T-helper 9 cell (primary cell): ENCODE data around the gene GMCL2.

Experiments
- DNase-seq: peaks from one replicate; pipeline ENCODE4 v3.0.0-alpha.2; 2020

GMCL2 gene

GRCh38 chr5:178221282-178221681 lies 34.1 kb upstream of the GMCL2 start:
- no peak for DNase-seq

- DNase-seq = no peak
These were observed 31.7 kb upstream of the GMCL2 start for GRCh38 chr5:178218827-178219226.

GRCh38 chr5:178218237-178218776 lies 31.1 kb upstream of the GMCL2 start:
- no peak for DNase-seq

GRCh38 chr5:178216779-178217178 lies 29.6 kb upstream of the GMCL2 start:
- DNase-seq = no peak

- DNase-seq = no peak
These were observed 28.9 kb upstream of the GMCL2 start for GRCh38 chr5:178216088-178216534.

GRCh38 chr5:178215280-178216002 lies 28.3 kb upstream of the GMCL2 start:
- no peak for DNase-seq

GRCh38 chr5:178214160-178214803 lies 27.1 kb upstream of the GMCL2 start:
- DNase-seq = no peak

- no peak for DNase-seq
These were observed 26.6 kb upstream of the GMCL2 start for GRCh38 chr5:178213748-178214151.

GRCh38 chr5:178213003-178213461 lies 25.9 kb upstream of the GMCL2 start:
- DNase-seq = no peak

- DNase-seq = no peak
These were observed 25.3 kb upstream of the GMCL2 start for GRCh38 chr5:178212241-178213002.

- DNase-seq = no peak
These were observed 24.2 kb upstream of the GMCL2 start for GRCh38 chr5:178211095-178212048.

GRCh38 chr5:178210686-178211085 lies 23.5 kb upstream of the GMCL2 start:
- no peak for DNase-seq

- DNase-seq = no peak
These were observed 22.9 kb upstream of the GMCL2 start for GRCh38 chr5:178210073-178210535.

GRCh38 chr5:178209334-178210072 lies 22.3 kb upstream of the GMCL2 start:
- DNase-seq = no peak

GRCh38 chr5:178208540-178209227 lies 21.5 kb upstream of the GMCL2 start:
- no peak for DNase-seq

- DNase-seq = no peak
These were observed 20.7 kb upstream of the GMCL2 start for GRCh38 chr5:178207917-178208280.

- DNase-seq = no peak
These were observed 20.2 kb upstream of the GMCL2 start for GRCh38 chr5:178207183-178207916.

- DNase-seq = no peak
These were observed 19.3 kb upstream of the GMCL2 start for GRCh38 chr5:178206166-178207101.

- DNase-seq = no peak
These were observed 18.5 kb upstream of the GMCL2 start for GRCh38 chr5:178205749-178206047.
